HG03196 (cell line): ENCODE measurements around the gene EYA2.

Experiments
- ATAC-seq: cut with Tn5 transposase; IDR thresholded peaks from one replicate; pipeline ENCODE4 v1.9.1; 2021; ENCODE audit not compliant: unreplicated experiment

The EYA2 gene

GRCh38 chr20:47216819-47217410 is 322.3 kb downstream of the EYA2 start:
- ATAC-seq = no peak

GRCh38 chr20:47217482-47218446 is 323.1 kb downstream of the EYA2 start:
- ATAC-seq = no peak

- no peak for ATAC-seq
These were observed 325.5 kb downstream of the EYA2 start for GRCh38 chr20:47220161-47220582.

GRCh38 chr20:47221036-47221625 is 326.5 kb downstream of the EYA2 start:
- ATAC-seq = no peak

GRCh38 chr20:47222468-47223119 is 328.0 kb downstream of the EYA2 start:
- no peak for ATAC-seq

- ATAC-seq = no peak
These were observed 329.3 kb downstream of the EYA2 start for GRCh38 chr20:47223896-47224295.

- no peak for ATAC-seq
These were observed 329.7 kb downstream of the EYA2 start for GRCh38 chr20:47224300-47224791.

GRCh38 chr20:47224857-47225256 is 330.2 kb downstream of the EYA2 start:
- no peak for ATAC-seq

GRCh38 chr20:47225458-47225857 is 330.8 kb downstream of the EYA2 start:
- ATAC-seq = no peak

GRCh38 chr20:47227119-47227518 is 332.5 kb downstream of the EYA2 start:
- no peak for ATAC-seq

- ATAC-seq = no peak
These were observed 332.9 kb downstream of the EYA2 start for GRCh38 chr20:47227576-47227975.

GRCh38 chr20:47228654-47229053 is 334.0 kb downstream of the EYA2 start:
- no peak for ATAC-seq

- no peak for ATAC-seq
These were observed 336.2 kb downstream of the EYA2 start for GRCh38 chr20:47230811-47231256.

- no peak for ATAC-seq
These were observed 336.9 kb downstream of the EYA2 start for GRCh38 chr20:47231382-47232039.

- ATAC-seq = no peak
These were observed 337.9 kb downstream of the EYA2 start for GRCh38 chr20:47232518-47232917.

- no peak for ATAC-seq
These were observed 338.9 kb downstream of the EYA2 start for GRCh38 chr20:47233333-47234188.

GRCh38 chr20:47235111-47235510 is 340.5 kb downstream of the EYA2 start:
- no peak for ATAC-seq

GRCh38 chr20:47235853-47236638 is 341.4 kb downstream of the EYA2 start:
- no peak for ATAC-seq

- ATAC-seq = no peak
These were observed 341.9 kb downstream of the EYA2 start for GRCh38 chr20:47236639-47236900.
